EH (cell line): Measurements from ENCODE around the gene RNF38.
"Not testable (repeated sequence)": the region's sequence is repeated elsewhere in the genome, so short reads cannot be mapped to it uniquely, and the experiment has no call there.

Experiments used
- DNase-seq: peaks from one replicate; pipeline ENCODE4 v3.0.0-alpha.2; 2015; ENCODE audit warnings: low read depth

RNF38 gene

GRCh38 chr9:36294996-36295395, 105.1 kb downstream of the RNF38 start:
- not testable (repeated sequence) for DNase-seq

GRCh38 chr9:36293918-36294317, 106.2 kb downstream of the RNF38 start:
- no peak for DNase-seq

GRCh38 chr9:36293171-36293570, 106.9 kb downstream of the RNF38 start:
- DNase-seq: no peak

GRCh38 chr9:36292641-36293040, 107.4 kb downstream of the RNF38 start:
- no peak for DNase-seq

- no peak for DNase-seq
Observed at GRCh38 chr9:36290996-36291395, 109.1 kb downstream of the RNF38 start.

GRCh38 chr9:36289836-36290435, 110.1 kb downstream of the RNF38 start:
- no peak for DNase-seq

- DNase-seq: no peak
Observed at GRCh38 chr9:36288070-36288469, 112.0 kb downstream of the RNF38 start.
